ENCODE results near the gene TINAGL1.

TINAGL1 gene

DNA sequence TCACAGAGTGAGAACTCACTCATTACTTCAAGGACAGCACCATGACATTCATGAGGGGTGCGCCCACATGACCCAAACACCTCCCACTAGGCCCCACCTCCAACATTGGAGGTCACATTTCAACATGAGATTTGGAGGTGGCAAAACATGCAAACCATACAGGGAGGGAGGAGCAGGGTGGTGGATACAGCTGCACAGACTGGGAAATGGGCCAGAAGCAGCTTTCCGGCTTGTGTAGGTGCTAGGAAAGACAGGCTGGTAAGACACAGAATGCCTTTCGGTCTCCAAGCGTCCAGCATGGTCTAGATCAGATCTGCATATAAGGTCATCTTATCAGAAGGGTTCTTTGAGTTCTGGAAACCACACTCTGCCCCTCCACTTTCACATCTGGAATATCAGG is 35.1 kb upstream of the TINAGL1 start:
- no peak for DNase-seq (ENCODE audit: low read depth)
- H3K4me3 ChIP-seq (ENCODE audit: low read depth, low read length): no peak overlapping the region
- TF ChIP-seq, protein P1, sequence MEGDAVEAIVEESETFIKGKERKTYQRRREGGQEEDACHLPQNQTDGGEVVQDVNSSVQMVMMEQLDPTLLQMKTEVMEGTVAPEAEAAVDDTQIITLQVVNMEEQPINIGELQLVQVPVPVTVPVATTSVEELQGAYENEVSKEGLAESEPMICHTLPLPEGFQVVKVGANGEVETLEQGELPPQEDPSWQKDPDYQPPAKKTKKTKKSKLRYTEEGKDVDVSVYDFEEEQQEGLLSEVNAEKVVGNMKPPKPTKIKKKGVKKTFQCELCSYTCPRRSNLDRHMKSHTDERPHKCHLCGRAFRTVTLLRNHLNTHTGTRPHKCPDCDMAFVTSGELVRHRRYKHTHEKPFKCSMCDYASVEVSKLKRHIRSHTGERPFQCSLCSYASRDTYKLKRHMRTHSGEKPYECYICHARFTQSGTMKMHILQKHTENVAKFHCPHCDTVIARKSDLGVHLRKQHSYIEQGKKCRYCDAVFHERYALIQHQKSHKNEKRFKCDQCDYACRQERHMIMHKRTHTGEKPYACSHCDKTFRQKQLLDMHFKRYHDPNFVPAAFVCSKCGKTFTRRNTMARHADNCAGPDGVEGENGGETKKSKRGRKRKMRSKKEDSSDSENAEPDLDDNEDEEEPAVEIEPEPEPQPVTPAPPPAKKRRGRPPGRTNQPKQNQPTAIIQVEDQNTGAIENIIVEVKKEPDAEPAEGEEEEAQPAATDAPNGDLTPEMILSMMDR (conservative IDR thresholded peaks at IDR 0.05; ENCODE audit: low read depth, low read length): no peak

- H3K4me3 ChIP-seq (ENCODE audit: low read depth, low read length): no peak overlapping the region
- TF ChIP-seq, protein P1 (conservative IDR thresholded peaks at IDR 0.05; ENCODE audit: low read depth, low read length): no peak
- no peak for DNase-seq (ENCODE audit: low read depth)
Observed at GRCh38 chr1:31545927-31546540, 30.3 kb upstream of the TINAGL1 start.

- no peak for DNase-seq (ENCODE audit: low read depth)
- TF ChIP-seq, protein P1 (conservative IDR thresholded peaks at IDR 0.05; ENCODE audit: low read depth, low read length): no peak
- no peak overlapping the region for H3K4me3 ChIP-seq (ENCODE audit: low read depth, low read length)
Observed at GRCh38 chr1:31548534-31548906, 27.8 kb upstream of the TINAGL1 start.

DNA sequence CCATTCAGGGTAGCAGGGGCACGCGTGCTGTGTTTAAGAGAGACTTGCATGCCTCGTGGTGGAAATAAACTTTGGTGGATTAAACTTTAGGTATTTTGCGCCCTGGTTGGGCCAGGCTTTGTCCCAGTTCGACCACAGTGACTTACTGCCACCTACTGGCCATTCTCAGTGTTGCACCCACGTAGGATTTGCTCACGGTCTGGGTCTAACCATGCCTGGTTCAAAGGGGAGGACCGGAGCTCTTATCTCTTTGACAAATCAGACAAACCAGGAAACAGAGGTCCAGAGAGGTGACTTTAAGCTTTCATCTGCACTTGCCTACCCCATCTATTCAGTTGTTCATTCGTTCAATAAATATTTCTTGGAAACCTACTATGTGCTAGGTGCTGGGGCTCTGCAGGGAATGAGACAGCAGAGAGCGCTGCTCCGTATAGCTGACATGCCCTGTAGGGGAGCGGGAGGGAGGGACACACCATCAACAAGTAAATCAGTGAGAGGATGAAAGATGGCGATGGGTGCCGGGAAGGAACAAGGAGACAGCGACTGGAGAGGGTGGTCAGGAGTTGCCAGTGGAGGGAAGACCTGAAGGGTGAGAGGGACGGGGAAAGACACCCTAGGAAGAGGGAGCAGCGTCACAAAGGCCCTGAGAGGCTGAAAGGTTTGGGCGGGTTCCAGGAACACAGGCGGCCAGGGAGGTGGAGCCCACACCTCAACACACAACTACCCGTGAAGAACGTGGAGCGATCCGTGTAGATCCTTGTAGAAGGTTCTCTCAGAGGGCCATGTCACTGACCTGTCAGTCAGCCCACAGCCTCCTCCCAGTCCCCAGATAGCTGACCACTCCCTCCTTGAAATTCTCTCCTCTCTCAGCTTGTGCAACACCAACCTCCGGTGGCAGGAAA is 27.2 kb upstream of the TINAGL1 start:
- peak overlapping the region; percentile 58 for H3K4me3 ChIP-seq (ENCODE audit: low read depth, low read length)
- peak; percentile 92 for DNase-seq (ENCODE audit: low read depth)
- TF ChIP-seq, protein P1 (conservative IDR thresholded peaks at IDR 0.05; ENCODE audit: low read depth, low read length): peak; percentile 87

DNA sequence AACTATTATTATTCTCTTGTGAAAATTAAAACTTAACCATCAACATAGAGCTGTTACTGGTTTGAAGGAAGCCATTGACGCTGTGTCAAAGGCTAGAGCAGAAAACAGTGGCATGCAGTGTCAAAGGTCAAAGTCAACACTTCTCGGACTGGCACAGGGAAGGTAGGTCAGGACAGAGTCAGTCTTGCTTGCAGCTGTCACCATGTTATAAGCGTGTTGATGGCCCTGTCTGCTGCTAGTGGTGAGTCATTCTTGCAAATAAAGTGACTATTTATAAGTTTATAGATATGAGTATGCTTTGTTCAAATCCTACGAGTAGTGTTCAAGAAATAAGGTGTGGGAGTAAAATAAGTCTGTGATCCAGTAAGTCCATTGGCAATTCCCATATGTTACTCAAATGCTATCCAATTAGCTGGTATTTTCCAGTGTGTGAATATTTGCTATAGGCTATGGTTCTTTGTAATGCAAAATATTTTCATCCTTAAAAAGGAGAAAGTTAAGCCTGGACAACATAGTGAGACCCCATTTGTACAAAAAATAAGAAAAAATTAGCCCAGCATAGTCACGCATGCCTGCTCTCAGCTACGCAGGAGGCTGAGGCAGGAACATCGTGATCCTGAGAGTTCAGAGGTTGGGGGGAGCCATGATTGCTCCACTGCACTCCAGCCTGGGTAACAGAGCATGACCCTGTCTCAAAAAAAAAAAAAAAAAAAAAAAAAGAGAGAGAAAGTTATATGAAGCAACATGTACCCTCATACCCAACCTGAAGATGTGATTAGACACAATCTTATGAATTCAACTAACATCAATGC is 26.3 kb upstream of the TINAGL1 start:
- no peak overlapping the region for H3K4me3 ChIP-seq (ENCODE audit: low read depth, low read length)
- TF ChIP-seq, protein P1 (conservative IDR thresholded peaks at IDR 0.05; ENCODE audit: low read depth, low read length): no peak
- DNase-seq (ENCODE audit: low read depth): no peak

DNA sequence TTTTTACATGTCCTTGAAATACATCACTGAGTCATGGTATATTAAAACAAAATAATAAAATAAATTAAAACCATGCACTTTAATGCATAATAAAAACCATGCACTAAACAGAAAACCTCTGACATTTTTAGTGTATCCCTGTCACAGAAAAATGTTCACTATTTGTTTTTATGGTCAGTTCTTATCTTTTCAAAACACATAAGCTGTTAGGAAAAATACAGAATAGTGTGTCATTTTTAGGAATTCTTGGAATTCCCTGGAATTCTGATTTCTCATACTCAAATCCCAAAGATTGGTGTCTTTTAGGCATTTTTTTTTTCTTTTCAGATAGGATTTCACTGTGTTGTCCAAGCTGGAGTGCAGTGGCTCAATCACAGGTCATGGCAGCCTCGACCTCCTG is 25.1 kb upstream of the TINAGL1 start:
- H3K4me3 ChIP-seq (ENCODE audit: low read depth, low read length): no peak overlapping the region
- DNase-seq (ENCODE audit: low read depth): no peak
- TF ChIP-seq, protein P1 (conservative IDR thresholded peaks at IDR 0.05; ENCODE audit: low read depth, low read length): no peak
